ENCODE data around the gene PSMC3IP. TPM values are rescaled to one million over a fixed set of nuclear protein-coding genes. Genes with fewer than 3 reads are reported as not detected.

PSMC3IP gene
- polyA plus RNA-seq, 3 donors = 1.2 TPM; not detected in 2

- H3K27ac Mint-ChIP-seq = no peak overlapping the region
- Histone ChIP-seq H3K9me3 (replicated peaks in 1 of 2; ENCODE audit: control insufficient read depth in 1 of 2, insufficient read depth in 1 of 2, low read length in 2 of 2) (no peaks in the 10 kb centered on the region), H3K4me2 (replicated peaks; ENCODE audit: extremely low read depth, low read length, poor library complexity, severe bottlenecking) (no peak overlapping the region), H3K4me3 (replicated peaks in 1 of 3; ENCODE audit: low read depth in 2 of 3, low read length in 3 of 3) (no peak overlapping the region), H3K4me1 (ENCODE audit: control insufficient read depth in 1 of 2, insufficient read depth in 2 of 2, low read length in 2 of 2) (no peaks in the 10 kb centered on the region), H3K27ac (ENCODE audit: low read depth in 1 of 2, low read length in 2 of 2) (no peak overlapping the region), H3K36me3 (replicated peaks in 1 of 2; ENCODE audit: control insufficient read depth in 1 of 2, insufficient read depth in 2 of 2, low read length in 2 of 2) (peaks cover 17 to 24% of the 10 kb centered on the region in 2 donors), H4K20me1 (ENCODE audit: insufficient read depth, low read length) (no peaks in the 10 kb centered on the region), H3K79me2 (ENCODE audit: insufficient read depth, low read length) (no peaks in the 10 kb centered on the region), H3K27me3 (ENCODE audit: control insufficient read depth in 2 of 2, insufficient read depth in 2 of 2, low read length in 2 of 2) (no peaks in the 10 kb centered on the region), H3K9ac (ENCODE audit: insufficient read depth, low read length, poor library complexity, severe bottlenecking) (no peak overlapping the region), H2AFZ (ENCODE audit: insufficient read depth, low read depth, low read length, poor library complexity, severe bottlenecking) (no peak overlapping the region)
- H3K27me3 Mint-ChIP-seq (ENCODE audit: low read depth in 3 of 3) = peaks cover 0 to 3% (median 0%) of the 10 kb centered on the region in 3 donors
- no peaks in the 10 kb centered on the region for H3K9me3 Mint-ChIP-seq
- intact Hi-C loops (cut with micrococcal nuclease) = no loop called here
- H3K4me1 Mint-ChIP-seq = peaks cover 2% of the 10 kb centered on the region
- WGBS (ENCODE audit: insufficient coverage) = 65% methylated on average over 8 of the region's 9 CpGs
- DNase-seq = no peak
- peaks cover 22 to 25% of the 10 kb centered on the region in 2 donors for H3K36me3 Mint-ChIP-seq
- no peak overlapping the region for H3K4me3 Mint-ChIP-seq
- no peak for TF ChIP-seq CTCF (IDR thresholded peaks at IDR 0.05)
Observed at GRCh38 chr17:42618442-42619150, 41.1 kb upstream of the PSMC3IP start.

DNA sequence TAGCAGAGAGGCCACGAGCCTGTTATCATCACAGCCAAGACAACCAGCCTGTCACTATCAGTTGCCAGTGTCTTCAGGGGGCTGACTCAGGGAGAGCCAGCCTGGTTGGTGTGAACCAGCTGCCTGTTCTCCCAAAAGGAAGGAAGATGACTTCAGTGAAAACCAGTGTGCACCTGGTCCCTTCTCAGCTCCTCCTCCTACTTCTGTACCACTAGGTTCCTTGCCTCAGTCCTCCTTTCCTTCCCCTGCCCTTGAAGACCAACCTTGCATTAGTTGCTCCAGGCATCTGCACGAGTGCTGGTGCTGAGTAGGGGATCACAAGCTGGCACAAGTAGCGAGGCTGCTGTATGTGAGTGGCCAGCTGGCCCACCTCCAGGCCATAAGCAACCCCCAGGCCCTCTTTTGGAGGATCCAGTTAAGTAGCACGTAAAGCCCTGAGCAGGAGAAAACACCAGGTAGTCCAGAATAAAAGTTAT is 40.5 kb upstream of the PSMC3IP start:
- no peak for DNase-seq
- intact Hi-C loops (cut with micrococcal nuclease) = no loop called here
- Mint-ChIP-seq H3K9me3 (no peaks in the 10 kb centered on the region), H3K27me3 (ENCODE audit: low read depth in 3 of 3) (peaks cover 0 to 3% (median 0%) of the 10 kb centered on the region in 3 donors), H3K4me1 (peaks cover 2% of the 10 kb centered on the region), H3K36me3 (peaks cover 26 to 31% of the 10 kb centered on the region in 2 donors), H3K27ac (no peak overlapping the region), H3K4me3 (no peak overlapping the region)
- Histone ChIP-seq H3K4me3 (replicated peaks in 1 of 3; ENCODE audit: low read depth in 2 of 3, low read length in 3 of 3) (no peak overlapping the region), H3K9me3 (replicated peaks in 1 of 2; ENCODE audit: control insufficient read depth in 1 of 2, insufficient read depth in 1 of 2, low read length in 2 of 2) (no peaks in the 10 kb centered on the region), H3K9ac (ENCODE audit: insufficient read depth, low read length, poor library complexity, severe bottlenecking) (no peak overlapping the region), H3K4me2 (replicated peaks; ENCODE audit: extremely low read depth, low read length, poor library complexity, severe bottlenecking) (no peak overlapping the region), H3K4me1 (ENCODE audit: control insufficient read depth in 1 of 2, insufficient read depth in 2 of 2, low read length in 2 of 2) (no peaks in the 10 kb centered on the region), H3K27ac (ENCODE audit: low read depth in 1 of 2, low read length in 2 of 2) (no peak overlapping the region), H3K27me3 (ENCODE audit: control insufficient read depth in 2 of 2, insufficient read depth in 2 of 2, low read length in 2 of 2) (no peaks in the 10 kb centered on the region), H2AFZ (ENCODE audit: insufficient read depth, low read depth, low read length, poor library complexity, severe bottlenecking) (no peak overlapping the region), H3K36me3 (replicated peaks in 1 of 2; ENCODE audit: control insufficient read depth in 1 of 2, insufficient read depth in 2 of 2, low read length in 2 of 2) (peaks cover 21 to 30% of the 10 kb centered on the region in 2 donors), H3K79me2 (ENCODE audit: insufficient read depth, low read length) (no peaks in the 10 kb centered on the region), H4K20me1 (ENCODE audit: insufficient read depth, low read length) (no peaks in the 10 kb centered on the region)
- 50% methylated on average over 1 of the region's 4 CpGs for WGBS (ENCODE audit: insufficient coverage)
- no peak for TF ChIP-seq CTCF (IDR thresholded peaks at IDR 0.05)

Data from CD14-positive monocyte (primary cell).